Prostate gland (tissue), 2 donors: Measurements from ENCODE around the gene SLC5A4.

Source experiments
- POLR2A ChIP-seq: fragments of 450-650 bp; IDR thresholded peaks from one replicate; pipeline ENCODE4 v1.6.1; 2016; ENCODE audit warnings: antibody characterized with exemption, mild to moderate bottlenecking
- POLR2AphosphoS5 ChIP-seq: sonication (generic); formaldehyde crosslinking; IDR thresholded peaks from one replicate; pipeline ENCODE4 v1.6.1; 2017; ENCODE audit warnings: antibody characterized with exemption
- TF ChIP-seq, protein P1 (sequence below), 4 experiments: fragments of 200-600 bp in 2 of 4; fragments of 450-650 bp in 2 of 4; sonication (generic) in 2 of 4; IDR thresholded peaks; 1 replicate in 3 of 4; 2 replicates in 1 of 4; pipeline ENCODE4 v1.5.1; 2016 to 2019; ENCODE audit warnings: antibody characterized with exemption in 4 of 4, mild to moderate bottlenecking in 2 of 4, moderate library complexity in 2 of 4

DNA sequence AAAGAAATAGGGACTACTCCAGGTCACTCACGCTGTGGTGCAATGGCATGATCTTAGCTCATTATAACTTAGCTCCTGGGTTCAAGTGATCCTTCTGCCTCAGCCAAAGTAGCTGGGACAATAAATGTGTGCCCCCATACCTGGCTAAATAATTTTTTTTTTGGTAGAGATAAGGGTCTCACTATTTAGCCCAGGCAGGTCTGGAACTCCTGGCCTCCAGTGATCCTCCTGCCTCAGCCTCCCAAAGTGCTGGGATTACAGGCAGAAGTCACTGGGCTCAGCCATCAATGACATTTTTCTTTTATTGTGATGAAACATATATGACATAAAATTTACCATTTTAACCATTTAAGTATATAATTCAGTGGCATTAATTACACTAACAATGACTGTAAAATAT, 10.6 kb downstream of the SLC5A4 start:
- TF ChIP-seq POLR2AphosphoS5 = no peak
- TF ChIP-seq, protein P1, sequence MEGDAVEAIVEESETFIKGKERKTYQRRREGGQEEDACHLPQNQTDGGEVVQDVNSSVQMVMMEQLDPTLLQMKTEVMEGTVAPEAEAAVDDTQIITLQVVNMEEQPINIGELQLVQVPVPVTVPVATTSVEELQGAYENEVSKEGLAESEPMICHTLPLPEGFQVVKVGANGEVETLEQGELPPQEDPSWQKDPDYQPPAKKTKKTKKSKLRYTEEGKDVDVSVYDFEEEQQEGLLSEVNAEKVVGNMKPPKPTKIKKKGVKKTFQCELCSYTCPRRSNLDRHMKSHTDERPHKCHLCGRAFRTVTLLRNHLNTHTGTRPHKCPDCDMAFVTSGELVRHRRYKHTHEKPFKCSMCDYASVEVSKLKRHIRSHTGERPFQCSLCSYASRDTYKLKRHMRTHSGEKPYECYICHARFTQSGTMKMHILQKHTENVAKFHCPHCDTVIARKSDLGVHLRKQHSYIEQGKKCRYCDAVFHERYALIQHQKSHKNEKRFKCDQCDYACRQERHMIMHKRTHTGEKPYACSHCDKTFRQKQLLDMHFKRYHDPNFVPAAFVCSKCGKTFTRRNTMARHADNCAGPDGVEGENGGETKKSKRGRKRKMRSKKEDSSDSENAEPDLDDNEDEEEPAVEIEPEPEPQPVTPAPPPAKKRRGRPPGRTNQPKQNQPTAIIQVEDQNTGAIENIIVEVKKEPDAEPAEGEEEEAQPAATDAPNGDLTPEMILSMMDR (IDR thresholded peaks at IDR 0.05) = no peak
- no peak for TF ChIP-seq POLR2A
